GM18907 (cell line): ENCODE data around the gene SF3B3.

Source experiments
- ATAC-seq: cut with Tn5 transposase; IDR thresholded peaks from one replicate; pipeline ENCODE4 v1.9.1; 2021; ENCODE audit warnings: mild to moderate bottlenecking, moderate library complexity; ENCODE audit not compliant: unreplicated experiment

The SF3B3 gene

GRCh38 chr16:70523743-70524398, at the start of gene SF3B3:
Gene SF3B3, plus strand, starts transcription at chr16:70523816. Its CDS starts 2,841 bp downstream, at chr16:70526657.
- peak; percentile 58 for ATAC-seq

GRCh38 chr16:70474320-70475053, 49.1 kb upstream of the SF3B3 start:
- ATAC-seq = no peak

GRCh38 chr16:70475054-70475871, 48.4 kb upstream of the SF3B3 start:
- no peak for ATAC-seq

DNA sequence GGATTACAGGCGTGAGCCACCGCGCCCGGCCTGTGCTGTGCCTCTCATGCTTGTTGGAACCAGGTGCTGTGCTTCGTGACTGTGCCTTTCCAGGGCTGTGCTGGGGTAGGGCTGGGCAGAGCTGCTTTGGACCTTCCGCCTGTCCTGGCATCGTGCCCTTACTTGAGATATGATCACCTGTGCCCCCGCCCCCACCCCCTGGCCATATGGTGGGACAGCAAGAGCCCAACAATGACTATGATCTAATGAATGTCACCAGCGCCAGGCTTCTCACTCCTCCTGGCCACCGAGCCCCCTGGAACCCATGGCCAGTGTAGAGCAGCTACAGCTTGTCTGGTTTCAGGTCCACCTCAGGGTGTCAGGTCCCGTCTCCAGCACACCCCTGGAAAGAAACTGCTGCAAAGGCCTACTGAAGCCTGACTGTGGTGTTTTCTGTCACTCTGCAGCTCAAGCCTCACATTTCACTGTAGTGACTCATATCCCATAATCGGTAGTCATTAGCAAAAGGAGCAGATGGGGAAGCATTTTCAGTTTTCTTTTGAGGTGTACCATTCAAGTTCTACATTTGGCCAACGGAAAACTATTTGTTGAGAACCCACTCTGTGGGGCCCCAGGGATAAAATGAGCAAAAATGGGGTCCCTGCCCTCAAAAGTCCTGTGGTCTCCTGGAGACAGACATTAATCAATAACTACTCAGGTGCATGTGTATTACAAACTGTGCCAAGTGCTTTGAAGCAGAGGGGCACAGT, 47.2 kb upstream of the SF3B3 start:
- ATAC-seq = peak; percentile 84

DNA sequence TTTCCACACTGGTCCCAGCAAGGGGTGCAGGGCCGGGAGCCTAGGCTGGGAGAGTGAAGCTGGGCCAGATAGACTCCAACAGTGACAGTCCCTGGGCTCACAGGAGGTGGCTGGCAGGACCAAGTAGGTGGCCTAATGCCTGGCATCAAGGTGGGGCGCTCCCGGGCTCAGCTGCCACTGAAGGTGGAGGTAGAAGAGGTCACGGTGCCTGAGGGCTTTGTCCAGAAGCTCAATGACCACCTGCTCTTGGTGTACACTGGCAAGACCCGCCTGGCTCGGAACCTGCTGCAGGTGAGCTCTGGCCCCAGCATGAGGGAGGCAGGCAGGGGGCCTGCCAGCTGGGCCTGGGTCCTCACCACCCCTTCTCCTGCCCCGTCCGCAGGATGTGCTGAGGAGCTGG, 45.4 kb upstream of the SF3B3 start:
- ATAC-seq = no peak

- no peak for ATAC-seq
These were observed 44.7 kb upstream of the SF3B3 start for GRCh38 chr16:70478912-70479341.

DNA sequence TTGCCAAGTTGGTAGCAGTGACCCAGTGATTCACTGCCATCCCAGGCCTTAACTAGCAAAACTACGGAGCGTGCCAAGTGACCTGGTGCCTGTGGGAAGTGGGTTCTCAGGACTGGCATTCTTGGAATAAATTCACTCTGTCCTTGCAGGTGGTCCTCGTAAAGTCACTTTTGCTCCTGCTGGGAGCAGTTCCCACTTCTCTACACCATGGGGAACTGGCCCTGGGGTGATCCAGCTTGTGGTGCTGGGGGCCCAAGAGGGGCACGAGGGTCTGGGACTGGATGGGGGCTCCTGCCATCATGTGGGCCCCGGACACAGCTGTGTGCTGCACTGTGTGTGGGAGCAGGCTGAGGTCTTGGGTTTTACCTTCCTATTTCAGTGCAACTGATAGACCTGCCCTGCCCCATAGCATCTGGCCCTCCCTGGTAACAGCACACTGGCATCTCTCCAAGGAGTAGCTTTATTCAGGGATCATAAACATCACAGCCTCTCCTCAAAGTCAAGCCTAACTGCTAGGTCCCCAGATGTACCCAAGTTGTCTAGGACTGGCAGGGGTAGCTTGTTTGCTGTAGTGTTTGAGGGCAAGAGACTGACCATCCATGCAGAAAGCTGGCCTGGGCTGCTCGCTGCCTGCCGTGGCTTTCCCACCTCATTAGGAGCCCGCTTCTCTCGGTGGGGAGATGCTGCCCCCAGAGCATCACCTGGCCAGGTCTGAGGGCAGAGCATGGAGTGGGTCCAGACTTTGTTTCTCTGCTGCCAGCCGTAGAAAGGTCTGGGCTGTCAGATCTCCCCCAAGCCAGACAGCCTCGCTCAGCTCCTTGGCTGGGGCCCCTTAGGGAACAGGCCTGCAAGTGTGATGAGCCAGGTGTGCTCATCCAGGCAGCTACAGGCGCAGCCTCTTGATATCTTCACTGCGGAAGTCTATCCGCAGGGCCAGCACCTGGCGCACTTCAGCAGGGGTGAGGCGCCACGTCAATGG, 43.2 kb upstream of the SF3B3 start:
- no peak for ATAC-seq

GRCh38 chr16:70481929-70482536, 41.6 kb upstream of the SF3B3 start:
- no peak for ATAC-seq

- ATAC-seq = no peak
These were observed 41.0 kb upstream of the SF3B3 start for GRCh38 chr16:70482624-70483023.

DNA sequence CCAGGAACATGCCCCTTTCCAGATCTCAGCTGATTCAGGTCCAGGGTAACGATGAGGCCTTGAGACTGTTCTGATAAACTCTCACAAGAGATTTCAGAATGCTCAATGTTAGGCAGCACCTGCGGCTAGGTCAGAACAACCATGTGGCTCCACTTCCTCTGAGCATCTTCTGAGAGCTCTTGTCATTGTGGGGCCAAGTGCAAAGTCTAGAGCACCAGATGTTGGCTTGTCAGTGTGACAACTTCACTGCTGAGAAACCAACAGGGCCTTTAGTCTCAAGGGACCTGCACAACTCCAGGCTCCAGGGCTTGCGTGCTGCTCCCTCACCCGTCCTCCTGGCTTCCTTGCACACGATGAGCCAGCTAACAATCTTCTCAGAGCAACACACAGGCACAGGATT, 40.2 kb upstream of the SF3B3 start:
- no peak for ATAC-seq

- ATAC-seq = no peak
These were observed 38.7 kb upstream of the SF3B3 start for GRCh38 chr16:70484867-70485266.

GRCh38 chr16:70490261-70490660, 33.4 kb upstream of the SF3B3 start:
- no peak for ATAC-seq

GRCh38 chr16:70493802-70494201, 29.8 kb upstream of the SF3B3 start:
- ATAC-seq = no peak

- ATAC-seq = no peak
These were observed 29.3 kb upstream of the SF3B3 start for GRCh38 chr16:70494202-70494770.

DNA sequence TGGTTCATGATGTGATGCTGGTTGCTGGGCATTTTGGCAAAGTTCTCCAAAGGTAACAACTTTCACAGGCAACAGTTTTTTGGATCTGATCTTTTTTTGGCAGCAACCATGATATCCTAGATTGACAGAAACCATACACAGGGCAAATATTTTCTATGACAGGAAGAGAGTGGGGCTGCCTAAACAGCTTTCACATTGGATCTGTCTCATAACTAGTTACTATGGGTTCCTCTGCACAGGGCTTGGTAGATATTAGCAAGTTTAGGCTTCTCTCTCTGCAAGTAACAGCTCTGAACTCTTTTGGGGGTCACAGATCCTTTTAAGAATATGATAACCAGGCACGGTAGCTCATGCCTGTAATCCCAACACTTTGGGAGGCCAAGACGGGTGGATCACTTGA, 28.8 kb upstream of the SF3B3 start:
- no peak for ATAC-seq

GRCh38 chr16:70495425-70496182, 28.0 kb upstream of the SF3B3 start:
- no peak for ATAC-seq

DNA sequence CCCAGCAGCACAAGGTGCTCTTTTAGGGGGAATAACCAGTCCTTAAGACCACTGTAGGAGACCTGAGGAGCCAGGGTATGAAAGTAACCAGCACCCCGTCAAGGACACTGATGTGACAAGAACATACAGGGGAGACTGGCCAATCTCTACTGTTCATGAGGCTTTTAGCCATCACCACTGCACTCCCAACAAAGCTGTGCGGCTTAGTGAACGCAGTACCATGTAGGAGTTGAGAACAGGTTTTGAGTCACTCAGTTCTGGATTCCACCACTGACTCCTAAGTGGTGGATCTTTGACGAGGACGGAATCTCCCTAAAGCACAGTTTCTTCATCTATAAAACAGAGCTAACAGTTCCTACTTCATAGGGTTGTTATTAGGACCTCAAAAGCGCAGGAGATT, 27.1 kb upstream of the SF3B3 start:
- ATAC-seq = no peak

DNA sequence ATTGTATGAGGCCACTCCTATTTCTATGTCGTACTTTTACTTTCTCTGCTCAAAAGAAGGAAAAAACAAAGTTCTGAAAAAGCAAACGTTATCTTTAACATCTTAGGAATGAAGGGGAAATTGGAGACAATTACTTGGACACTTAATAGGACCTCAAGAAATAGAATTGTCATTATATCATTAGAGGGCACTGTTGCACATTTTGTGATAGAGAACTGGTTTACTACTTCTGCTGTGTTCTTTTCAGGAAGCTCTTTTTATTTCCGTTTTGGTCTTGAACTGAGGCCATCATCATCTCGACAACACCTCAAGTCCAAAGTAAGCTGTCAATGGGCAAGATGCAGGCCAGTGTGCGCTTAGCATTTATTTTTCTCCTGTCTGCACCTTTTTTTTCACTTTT, 14.9 kb upstream of the SF3B3 start:
- ATAC-seq = no peak
